Activated CD8-positive, alpha-beta T cell treated with anti-CD3 and anti-CD28 coated beads for 36 hours (primary cell): ENCODE data around the gene OR7C2. TPM values are rescaled to one million over a fixed set of nuclear protein-coding genes. Genes with fewer than 3 reads are reported as not detected.

ENCODE experiments used
- ATAC-seq: fragments of 200-7000 bp; cut with Tn5 transposase; one replicate; pipeline ENCODE4 v1.10.0; 2021; ENCODE audit warnings: mild to moderate bottlenecking, moderate library complexity
- CTCF ChIA-PET: fragments of 350-600 bp; sonication (Branson Sonifier 250); formaldehyde crosslinking; loops from one replicate; lab custom pipeline; 2021; ENCODE audit warnings: antibody characterized with exemption; lab: Charles Lee
- POLR2A ChIA-PET: fragments of 350-600 bp; sonication (Branson Sonifier 250); formaldehyde crosslinking; loops from one replicate; lab custom pipeline; 2021; ENCODE audit warnings: antibody characterized with exemption; lab: Charles Lee
- DNase-seq: peaks from one replicate; pipeline ENCODE4 v3.0.0-alpha.2; 2020
- H3K27ac Mint-ChIP-seq: one replicate; pipeline ENCODE4 v1.8.0; 2021; ENCODE audit warnings: mild to moderate bottlenecking, mixed read lengths
- H3K27me3 Mint-ChIP-seq: one replicate; pipeline ENCODE4 v1.8.0; 2021; ENCODE audit warnings: mixed read lengths
- H3K36me3 Mint-ChIP-seq: one replicate; pipeline ENCODE4 v1.8.0; 2021; ENCODE audit warnings: low read depth, mixed read lengths
- H3K4me1 Mint-ChIP-seq: one replicate; pipeline ENCODE4 v1.8.0; 2021; ENCODE audit warnings: low read depth, mixed read lengths
- H3K4me3 Mint-ChIP-seq: one replicate; pipeline ENCODE4 v1.8.0; 2021; ENCODE audit warnings: mild to moderate bottlenecking, moderate library complexity, mixed read lengths
- H3K9me3 Mint-ChIP-seq: one replicate; pipeline ENCODE4 v1.8.0; 2021; ENCODE audit warnings: mixed read lengths
- intact Hi-C: fragments of 100-400 bp; cut with micrococcal nuclease; formaldehyde crosslinking; loops from one replicate; pipeline ENCODE4 v1.10.0; 2022
- total RNA-seq, 2 experiments: library from RNA; stranded (reverse); gene quantifications; one replicate each; pipeline ENCODE4 v1.2.3, GENCODE V29; 2021
- TF ChIP-seq, protein P1 (sequence below): fragments of 200-600 bp; IDR thresholded peaks from one replicate; pipeline ENCODE4 v1.8.0; 2022; ENCODE audit warnings: antibody characterized with exemption, mild to moderate bottlenecking

Gene OR7C2
- total RNA-seq, 2 experiments from 2014 or later: not detected

DNA sequence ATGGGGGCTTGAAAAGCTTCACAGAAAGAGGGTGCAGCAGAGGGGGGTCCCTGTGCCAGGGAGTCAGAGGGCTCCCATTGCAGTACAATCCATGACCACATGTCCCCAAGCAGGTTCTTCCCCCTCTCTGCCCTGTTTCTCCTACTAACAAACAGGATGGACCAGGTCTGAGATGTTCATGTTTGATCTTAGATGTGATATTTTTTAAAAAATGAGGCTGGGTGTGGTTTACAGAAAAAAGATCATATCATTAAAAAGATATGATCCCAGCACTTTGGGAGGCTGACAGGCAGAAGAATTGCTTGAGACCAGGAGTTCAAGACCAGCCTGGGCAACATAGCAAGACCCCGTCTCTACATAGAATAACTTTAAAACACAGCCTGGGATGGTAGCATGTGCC lies 9.1 kb downstream of the OR7C2 start:
- Mint-ChIP-seq H3K27ac (no peak overlapping the region), H3K27me3 (peaks cover 4% of the 10 kb centered on the region), H3K9me3 (no peaks in the 10 kb centered on the region), H3K4me1 (no peaks in the 10 kb centered on the region), H3K4me3 (no peak overlapping the region), H3K36me3 (no peaks in the 10 kb centered on the region)
- TF ChIP-seq, protein P1, sequence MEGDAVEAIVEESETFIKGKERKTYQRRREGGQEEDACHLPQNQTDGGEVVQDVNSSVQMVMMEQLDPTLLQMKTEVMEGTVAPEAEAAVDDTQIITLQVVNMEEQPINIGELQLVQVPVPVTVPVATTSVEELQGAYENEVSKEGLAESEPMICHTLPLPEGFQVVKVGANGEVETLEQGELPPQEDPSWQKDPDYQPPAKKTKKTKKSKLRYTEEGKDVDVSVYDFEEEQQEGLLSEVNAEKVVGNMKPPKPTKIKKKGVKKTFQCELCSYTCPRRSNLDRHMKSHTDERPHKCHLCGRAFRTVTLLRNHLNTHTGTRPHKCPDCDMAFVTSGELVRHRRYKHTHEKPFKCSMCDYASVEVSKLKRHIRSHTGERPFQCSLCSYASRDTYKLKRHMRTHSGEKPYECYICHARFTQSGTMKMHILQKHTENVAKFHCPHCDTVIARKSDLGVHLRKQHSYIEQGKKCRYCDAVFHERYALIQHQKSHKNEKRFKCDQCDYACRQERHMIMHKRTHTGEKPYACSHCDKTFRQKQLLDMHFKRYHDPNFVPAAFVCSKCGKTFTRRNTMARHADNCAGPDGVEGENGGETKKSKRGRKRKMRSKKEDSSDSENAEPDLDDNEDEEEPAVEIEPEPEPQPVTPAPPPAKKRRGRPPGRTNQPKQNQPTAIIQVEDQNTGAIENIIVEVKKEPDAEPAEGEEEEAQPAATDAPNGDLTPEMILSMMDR: no peak
- ATAC-seq: no peak
- ChIA-PET CTCF (no interaction called here), POLR2A (no interaction called here)
- intact Hi-C loops: no loop called here
- no peak for DNase-seq

DNA sequence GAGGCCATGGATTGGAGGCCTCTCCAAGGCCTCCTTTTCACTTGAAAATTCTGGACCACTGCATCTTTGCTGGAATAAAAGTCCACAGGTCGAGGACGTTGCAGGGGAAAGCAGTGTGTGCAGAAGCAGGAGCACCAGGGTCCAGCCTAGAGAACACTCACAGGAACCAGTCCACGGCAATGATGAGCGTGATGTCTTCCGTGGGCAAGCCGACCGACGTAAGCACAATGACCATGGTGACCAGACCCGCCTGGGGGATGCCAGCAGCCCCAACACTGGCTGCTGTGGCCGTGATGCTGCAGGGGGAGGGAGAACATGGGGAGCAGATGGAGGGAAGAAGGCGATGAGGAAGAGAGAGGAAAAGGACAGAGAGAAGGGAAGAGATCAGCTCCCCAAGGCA lies 11.5 kb downstream of the OR7C2 start:
- Mint-ChIP-seq H3K9me3 (peaks cover 4% of the 10 kb centered on the region), H3K36me3 (no peaks in the 10 kb centered on the region), H3K27me3 (peaks cover 4% of the 10 kb centered on the region), H3K4me1 (no peaks in the 10 kb centered on the region), H3K4me3 (no peak overlapping the region), H3K27ac (no peak overlapping the region)
- ChIA-PET CTCF (no interaction called here), POLR2A (no interaction called here)
- DNase-seq (no peak), ATAC-seq (no peak)
- intact Hi-C loops: no loop called here
- TF ChIP-seq, protein P1: no peak

DNA sequence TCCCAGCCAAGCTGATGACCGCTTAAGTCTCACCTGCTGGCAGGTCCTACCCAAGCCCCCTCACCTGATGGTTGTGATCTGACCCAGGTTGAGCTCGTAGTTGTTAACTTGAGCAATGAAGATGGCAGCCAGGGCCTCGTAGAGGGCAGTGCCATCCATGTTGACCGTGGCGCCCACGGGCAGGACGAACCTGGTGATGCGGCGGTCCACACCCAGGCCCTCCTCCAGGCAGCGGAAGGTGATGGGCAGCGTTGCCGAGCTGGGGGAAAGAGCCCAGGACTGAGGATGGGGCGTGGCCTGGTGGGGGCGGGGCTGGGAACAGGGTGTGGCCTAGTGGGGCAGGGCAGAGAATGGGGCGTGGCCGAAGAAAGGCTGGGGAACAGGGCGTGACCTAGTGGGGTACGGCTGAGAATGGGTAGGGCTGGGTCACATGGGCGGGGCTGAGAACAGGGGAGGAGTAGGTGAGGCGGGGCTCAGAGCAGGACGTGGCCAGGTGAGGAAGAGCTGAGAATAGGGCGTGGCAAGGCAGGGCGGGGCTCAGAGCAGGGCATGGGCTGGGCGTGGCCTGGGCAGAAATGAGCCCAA lies 12.9 kb downstream of the OR7C2 start:
- Mint-ChIP-seq H3K4me3 (no peak overlapping the region), H3K27ac (no peak overlapping the region), H3K9me3 (peaks cover 4% of the 10 kb centered on the region), H3K27me3 (peaks cover 4% of the 10 kb centered on the region), H3K4me1 (no peaks in the 10 kb centered on the region), H3K36me3 (no peaks in the 10 kb centered on the region)
- ChIA-PET POLR2A (interaction anchor here (0.6 kb wide), 1 partner anchor 58 kb away, joined by 3 read pairs; no protein-coding TSS in a partner anchor), CTCF (no interaction called here)
- intact Hi-C loops: no loop called here
- no peak for ATAC-seq
- TF ChIP-seq, protein P1: no peak
- peak; percentile 5 for DNase-seq

DNA sequence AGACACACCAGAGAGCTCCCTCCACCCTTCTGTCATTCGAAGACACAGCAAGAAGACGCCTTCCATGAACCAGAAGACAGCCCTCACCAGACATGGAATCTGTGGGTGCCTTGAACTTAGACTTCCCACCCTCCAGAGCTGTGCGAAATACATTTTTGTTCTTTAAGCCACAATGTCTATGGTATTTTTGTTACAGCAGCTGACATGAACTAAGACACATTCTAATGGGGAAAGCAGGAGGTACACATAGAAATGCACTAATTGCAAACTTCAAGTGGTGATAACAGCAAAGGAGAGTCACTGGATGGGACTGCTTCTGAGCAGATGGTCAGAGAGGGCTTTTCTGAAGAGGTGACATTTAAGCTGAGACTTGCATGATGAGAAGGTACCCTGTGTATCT lies 16.2 kb downstream of the OR7C2 start:
- peaks cover 9% of the 10 kb centered on the region for H3K9me3 Mint-ChIP-seq
- CTCF ChIA-PET: no interaction called here
- no peaks in the 10 kb centered on the region for H3K4me1 Mint-ChIP-seq
- DNase-seq (no peak), ATAC-seq (no peak)
- POLR2A ChIA-PET: no interaction called here
- TF ChIP-seq, protein P1: no peak
- no peak overlapping the region for H3K27ac Mint-ChIP-seq
- H3K4me3 Mint-ChIP-seq: no peak overlapping the region
- H3K27me3 Mint-ChIP-seq: peaks cover 9% of the 10 kb centered on the region
- intact Hi-C loops: no loop called here
- H3K36me3 Mint-ChIP-seq: no peaks in the 10 kb centered on the region

DNA sequence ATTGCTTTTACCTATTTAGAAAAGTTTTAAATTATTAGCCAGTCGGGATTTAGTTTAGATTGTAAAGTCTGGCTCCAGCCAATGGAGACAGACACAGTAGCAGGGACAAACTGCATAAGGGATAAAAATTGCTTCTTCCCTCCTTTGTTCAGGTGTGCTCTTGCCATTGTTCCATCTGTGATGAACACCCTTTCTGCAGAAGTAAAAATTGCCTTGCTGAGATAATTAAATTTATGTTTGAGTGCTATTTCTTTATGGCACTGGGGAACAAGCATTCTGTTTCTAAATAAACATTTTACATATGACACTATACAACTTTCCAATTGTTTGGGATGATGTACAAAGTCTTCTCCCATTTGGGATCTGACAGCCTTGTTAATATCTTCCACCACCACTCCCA lies 18.0 kb downstream of the OR7C2 start:
- Mint-ChIP-seq H3K4me1 (no peaks in the 10 kb centered on the region), H3K36me3 (no peaks in the 10 kb centered on the region), H3K4me3 (no peak overlapping the region), H3K9me3 (peaks cover 9% of the 10 kb centered on the region), H3K27ac (no peak overlapping the region), H3K27me3 (peaks cover 8% of the 10 kb centered on the region)
- ATAC-seq: no peak
- TF ChIP-seq, protein P1: no peak
- ChIA-PET CTCF (no interaction called here), POLR2A (no interaction called here)
- DNase-seq: no peak
- intact Hi-C loops: no loop called here
